Measurements from ENCODE around the gene CHRNA9. TPM values are rescaled to one million over a fixed set of nuclear protein-coding genes. Genes with fewer than 3 reads are reported as not detected.

Gene CHRNA9
- total RNA-seq, 1 donor from 2014 or later, result not detected

DNA sequence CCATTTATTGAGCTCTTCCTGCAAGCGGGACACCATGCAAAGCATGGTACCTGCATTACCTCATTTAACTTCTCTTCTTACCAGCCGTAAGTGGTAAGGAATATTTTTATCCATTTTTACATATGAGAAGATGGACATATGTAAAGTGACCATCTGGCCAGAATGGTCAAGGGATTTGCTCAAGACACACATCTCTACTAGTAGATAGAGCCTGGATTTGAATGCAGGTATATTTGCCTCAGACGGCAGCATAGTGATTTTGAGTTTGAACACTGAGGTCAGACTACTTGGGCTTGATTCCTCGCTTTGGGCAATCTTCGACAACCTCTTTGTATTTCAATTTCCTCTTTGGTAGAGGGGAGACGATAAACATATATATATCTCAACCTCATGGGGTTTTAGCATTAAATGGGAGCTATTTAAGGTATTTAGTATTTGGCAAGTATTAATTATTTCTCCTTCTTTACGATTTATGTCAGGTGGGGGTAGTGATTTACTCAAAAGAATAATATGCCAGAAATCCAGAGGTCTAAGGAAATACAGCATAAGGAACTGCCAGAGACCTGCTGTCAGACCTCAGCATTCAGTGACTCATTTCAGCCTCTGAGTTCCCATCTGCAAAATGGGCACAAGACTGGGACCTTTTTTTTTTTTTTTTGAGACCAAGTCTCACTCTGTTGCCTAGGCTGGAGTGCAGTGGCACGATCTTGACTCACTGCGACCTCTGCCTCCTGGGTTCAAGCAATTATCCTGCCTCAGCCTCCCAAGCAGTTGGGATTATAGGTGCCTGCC, 34.6 kb upstream of the CHRNA9 start:
- H3K27me3 ChIP-seq, result no peaks in the 10 kb centered on the region
- intact Hi-C loops (cut with DNase I), result loop anchor here (10.0 kb wide), 1 partner anchor 156 kb away; no protein-coding TSS in a partner anchor
- DNase-seq (no peak), ATAC-seq (no peak)
- no peaks in the 10 kb centered on the region for H3K36me3 ChIP-seq
- H3K4me3 ChIP-seq, result no peak overlapping the region
- no peaks in the 10 kb centered on the region for H3K4me1 ChIP-seq
- H3K9me3 ChIP-seq, result no peaks in the 10 kb centered on the region
- peak overlapping the region; percentile 36 for H3K27ac ChIP-seq
- TF ChIP-seq, protein P1, sequence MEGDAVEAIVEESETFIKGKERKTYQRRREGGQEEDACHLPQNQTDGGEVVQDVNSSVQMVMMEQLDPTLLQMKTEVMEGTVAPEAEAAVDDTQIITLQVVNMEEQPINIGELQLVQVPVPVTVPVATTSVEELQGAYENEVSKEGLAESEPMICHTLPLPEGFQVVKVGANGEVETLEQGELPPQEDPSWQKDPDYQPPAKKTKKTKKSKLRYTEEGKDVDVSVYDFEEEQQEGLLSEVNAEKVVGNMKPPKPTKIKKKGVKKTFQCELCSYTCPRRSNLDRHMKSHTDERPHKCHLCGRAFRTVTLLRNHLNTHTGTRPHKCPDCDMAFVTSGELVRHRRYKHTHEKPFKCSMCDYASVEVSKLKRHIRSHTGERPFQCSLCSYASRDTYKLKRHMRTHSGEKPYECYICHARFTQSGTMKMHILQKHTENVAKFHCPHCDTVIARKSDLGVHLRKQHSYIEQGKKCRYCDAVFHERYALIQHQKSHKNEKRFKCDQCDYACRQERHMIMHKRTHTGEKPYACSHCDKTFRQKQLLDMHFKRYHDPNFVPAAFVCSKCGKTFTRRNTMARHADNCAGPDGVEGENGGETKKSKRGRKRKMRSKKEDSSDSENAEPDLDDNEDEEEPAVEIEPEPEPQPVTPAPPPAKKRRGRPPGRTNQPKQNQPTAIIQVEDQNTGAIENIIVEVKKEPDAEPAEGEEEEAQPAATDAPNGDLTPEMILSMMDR (IDR thresholded peaks at IDR 0.05), result no peak

DNA sequence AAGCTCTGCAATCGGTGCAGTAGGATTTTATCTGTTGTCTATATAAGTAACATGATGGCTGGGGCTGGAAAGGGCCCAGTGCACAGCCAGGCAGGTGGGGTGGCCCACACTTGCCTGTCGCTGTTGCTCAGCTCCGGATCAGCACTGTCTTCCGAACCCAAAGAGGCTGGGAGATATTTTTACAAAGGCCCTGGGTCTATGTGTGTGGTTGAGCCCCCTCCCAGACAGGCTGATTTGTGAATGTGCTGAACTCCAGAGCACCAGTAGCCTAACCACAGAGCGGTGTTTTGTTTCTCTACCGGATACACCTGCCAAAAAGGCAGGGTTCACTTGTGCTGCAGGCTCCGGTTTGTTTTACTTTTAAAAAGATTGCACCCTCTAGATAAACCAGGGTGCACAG, 33.5 kb upstream of the CHRNA9 start:
- DNase-seq, result no peak
- Histone ChIP-seq H3K27me3 (no peaks in the 10 kb centered on the region), H3K4me1 (no peaks in the 10 kb centered on the region), H3K36me3 (no peaks in the 10 kb centered on the region), H3K4me3 (no peak overlapping the region), H3K9me3 (no peaks in the 10 kb centered on the region), H3K27ac (peak overlapping the region; percentile 36)
- intact Hi-C loops (cut with DNase I), result loop anchor here (10.0 kb wide), 1 partner anchor 157 kb away; no protein-coding TSS in a partner anchor
- TF ChIP-seq, protein P1 (IDR thresholded peaks at IDR 0.05), result no peak
- ATAC-seq, result peak; percentile 26

DNA sequence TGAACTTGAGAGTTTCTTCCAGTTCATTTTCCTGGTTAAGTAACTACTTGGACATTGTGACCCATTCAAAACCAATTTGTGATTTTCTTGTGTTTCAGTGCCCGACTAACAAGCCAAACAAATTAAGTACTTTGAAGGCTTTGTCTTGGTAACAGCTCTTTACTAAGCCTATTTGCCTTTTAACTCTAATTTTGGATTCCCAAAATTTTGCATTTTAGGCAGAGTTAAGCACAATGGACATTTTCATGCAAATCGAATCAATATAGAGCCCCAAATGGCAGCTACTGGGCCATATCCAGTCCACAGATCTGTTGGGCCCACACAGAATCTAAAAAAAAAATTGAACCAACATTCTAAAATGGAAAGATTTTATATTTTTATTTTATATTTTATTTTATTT, 31.4 kb upstream of the CHRNA9 start:
- ATAC-seq (no peak), DNase-seq (no peak)
- TF ChIP-seq, protein P1 (IDR thresholded peaks at IDR 0.05), result no peak
- no peak overlapping the region for H3K4me3 ChIP-seq
- no peaks in the 10 kb centered on the region for H3K9me3 ChIP-seq
- H3K27me3 ChIP-seq, result no peaks in the 10 kb centered on the region
- H3K36me3 ChIP-seq, result no peaks in the 10 kb centered on the region
- peaks cover 3% of the 10 kb centered on the region for H3K4me1 ChIP-seq
- intact Hi-C loops (cut with DNase I), result loop anchor here (10.0 kb wide), 1 partner anchor 159 kb away; no protein-coding TSS in a partner anchor
- no peak overlapping the region for H3K27ac ChIP-seq

DNA sequence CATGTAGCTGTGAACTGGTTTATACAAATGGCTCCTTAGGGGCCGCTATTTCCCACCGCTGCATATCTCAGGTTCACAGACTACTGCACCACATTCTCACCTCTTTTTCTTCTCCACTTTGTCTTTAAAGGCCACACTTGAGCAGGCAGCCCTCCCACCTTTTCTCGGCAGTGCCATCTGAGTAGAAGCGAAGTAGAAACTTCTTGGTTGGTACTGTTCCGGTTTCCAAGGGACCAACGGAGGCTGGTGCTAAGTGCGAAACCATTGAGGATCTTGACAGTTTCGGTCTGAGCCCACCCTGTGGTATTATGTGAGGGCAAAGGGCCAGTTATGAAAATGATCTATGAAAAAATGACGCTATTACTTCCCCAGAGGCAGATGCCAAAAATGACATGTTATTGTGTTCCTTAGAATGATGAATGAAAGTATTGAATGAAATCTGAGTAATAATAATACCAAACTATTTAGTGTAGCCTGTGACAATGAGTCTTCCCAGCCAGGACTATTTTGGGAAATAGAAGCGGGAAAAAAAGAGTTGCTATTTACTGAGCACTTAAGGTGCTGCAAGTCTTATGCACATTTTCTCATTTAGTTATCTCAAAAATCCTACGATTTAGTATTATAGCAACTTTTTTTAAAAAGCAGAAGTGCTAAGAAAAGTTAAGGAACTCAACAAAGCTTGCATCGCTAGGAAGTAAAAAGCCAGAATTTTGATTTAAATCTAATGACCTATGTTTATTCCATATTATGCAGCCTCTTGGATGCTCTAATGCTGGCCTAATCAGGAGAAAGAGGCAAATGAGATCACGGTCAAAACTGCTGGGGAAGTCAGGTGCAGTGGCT, 29.6 kb upstream of the CHRNA9 start:
- Histone ChIP-seq H3K36me3 (no peaks in the 10 kb centered on the region), H3K4me3 (no peak overlapping the region), H3K27me3 (no peaks in the 10 kb centered on the region), H3K4me1 (peaks cover 11% of the 10 kb centered on the region), H3K27ac (no peak overlapping the region), H3K9me3 (no peaks in the 10 kb centered on the region)
- ATAC-seq, result no peak
- intact Hi-C loops (cut with DNase I), result loop anchor here (10.0 kb wide), 1 partner anchor 161 kb away; no protein-coding TSS in a partner anchor
- no peak for DNase-seq
- TF ChIP-seq, protein P1 (IDR thresholded peaks at IDR 0.05), result no peak

DNA sequence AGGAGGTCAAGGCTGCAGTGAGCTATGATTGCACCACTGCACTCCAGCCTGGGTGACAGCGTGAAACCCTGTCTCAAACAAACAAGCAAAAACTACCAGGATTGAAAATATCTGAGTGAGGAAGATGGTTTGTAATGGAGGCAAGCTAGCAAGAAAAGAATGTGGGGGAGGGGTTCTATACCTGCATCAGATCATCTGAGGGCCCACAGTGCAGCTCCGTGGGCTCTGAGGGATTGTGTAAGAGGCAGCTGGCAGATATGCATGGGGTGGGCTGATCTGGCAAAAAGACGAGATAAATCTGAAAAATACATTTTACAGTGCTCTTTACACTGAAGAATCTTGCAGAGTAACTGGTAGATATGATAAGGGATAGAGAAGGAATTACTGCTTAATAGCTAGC, 28.9 kb upstream of the CHRNA9 start:
- H3K9me3 ChIP-seq, result no peaks in the 10 kb centered on the region
- ATAC-seq, result no peak
- no peaks in the 10 kb centered on the region for H3K27me3 ChIP-seq
- peaks cover 11% of the 10 kb centered on the region for H3K4me1 ChIP-seq
- intact Hi-C loops (cut with DNase I), result loop anchor here (10.0 kb wide), 1 partner anchor 161 kb away; no protein-coding TSS in a partner anchor
- DNase-seq, result no peak
- TF ChIP-seq, protein P1 (IDR thresholded peaks at IDR 0.05), result no peak
- H3K36me3 ChIP-seq, result no peaks in the 10 kb centered on the region
- H3K4me3 ChIP-seq, result no peak overlapping the region
- no peak overlapping the region for H3K27ac ChIP-seq
